IPS-15b (cell line): ENCODE results near the gene ATG101.
"Not testable (repeated sequence)": the region's sequence is repeated elsewhere in the genome, so short reads cannot be mapped to it uniquely, and the experiment has no call there.

ENCODE experiments used
- H3K27me3 ChIP-seq: one replicate; pipeline ENCODE4 v1.6.1; 2013; ENCODE audit warnings: low read length; ENCODE audit not compliant: control insufficient read depth, insufficient read depth
- H3K36me3 ChIP-seq: one replicate; pipeline ENCODE4 v1.6.1; 2013; ENCODE audit warnings: low read length; ENCODE audit not compliant: control insufficient read depth, insufficient read depth
- H3K4me1 ChIP-seq: one replicate; pipeline ENCODE4 v1.6.1; 2013; ENCODE audit warnings: mild to moderate bottlenecking, low read length; ENCODE audit not compliant: control insufficient read depth, insufficient read depth
- H3K4me3 ChIP-seq: one replicate; pipeline ENCODE4 v1.5.1; 2013; ENCODE audit warnings: low read depth, low read length
- H3K9ac ChIP-seq: one replicate; pipeline ENCODE4 v1.6.1; 2013; ENCODE audit warnings: low read depth, mild to moderate bottlenecking, low read length
- H3K9me3 ChIP-seq: one replicate; pipeline ENCODE4 v1.6.1; 2013; ENCODE audit warnings: mild to moderate bottlenecking, low read length; ENCODE audit not compliant: control insufficient read depth, insufficient read depth

ATG101 gene

GRCh38 chr12:52086366-52086765, 16.6 kb downstream of the ATG101 start:
- Histone ChIP-seq H3K27me3 (no peaks in the 10 kb centered on the region), H3K4me1 (peaks cover 3% of the 10 kb centered on the region), H3K9me3 (no peaks in the 10 kb centered on the region), H3K36me3 (no peaks in the 10 kb centered on the region), H3K4me3 (no peak overlapping the region), H3K9ac (no peak overlapping the region)

DNA sequence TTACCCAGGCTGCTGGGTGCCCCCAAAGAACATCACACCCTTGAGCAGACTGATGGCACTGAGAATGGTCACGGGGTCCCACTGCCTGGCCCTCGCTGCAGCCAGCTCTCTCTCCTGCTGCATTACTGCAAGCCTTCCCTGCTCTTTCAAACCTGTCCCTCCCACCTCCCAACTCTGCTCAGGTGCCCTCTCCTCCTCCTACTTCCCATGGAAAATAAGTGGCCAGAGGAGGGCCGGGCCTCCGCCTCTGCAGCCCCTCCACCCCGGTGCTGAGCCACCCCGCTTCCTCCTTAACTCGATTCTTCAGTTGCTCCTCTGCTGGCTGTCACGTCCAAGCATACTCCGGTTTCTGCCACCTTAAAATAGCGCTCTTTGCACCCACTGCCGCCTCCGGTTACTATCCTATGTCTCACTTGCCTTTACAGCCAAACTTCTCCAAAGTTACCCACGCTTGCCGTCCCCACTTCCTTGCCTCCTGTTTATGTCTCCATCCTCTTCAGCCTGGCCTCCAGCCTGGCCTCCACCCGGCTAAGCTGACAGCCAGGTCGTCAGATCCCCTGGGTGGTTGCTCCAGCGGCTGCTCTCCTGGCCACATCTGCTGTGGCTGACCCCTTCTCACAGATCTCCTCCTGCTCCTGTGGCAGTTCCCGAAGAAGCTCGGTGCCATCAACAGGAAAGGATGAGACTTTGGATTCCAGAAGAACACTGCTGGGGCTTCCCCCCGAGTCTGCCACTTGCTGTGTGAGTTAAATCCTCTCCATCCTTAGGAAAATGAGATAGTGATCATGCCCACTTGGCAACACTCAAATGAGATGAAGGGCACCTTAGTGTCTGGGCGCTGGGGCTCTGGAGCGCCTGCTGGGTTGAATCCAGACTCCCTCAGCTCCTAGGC, 17.4 kb downstream of the ATG101 start:
- Histone ChIP-seq H3K4me3 (no peak overlapping the region), H3K36me3 (no peaks in the 10 kb centered on the region), H3K9me3 (no peaks in the 10 kb centered on the region), H3K9ac (no peak overlapping the region), H3K27me3 (no peaks in the 10 kb centered on the region), H3K4me1 (no peaks in the 10 kb centered on the region)

DNA sequence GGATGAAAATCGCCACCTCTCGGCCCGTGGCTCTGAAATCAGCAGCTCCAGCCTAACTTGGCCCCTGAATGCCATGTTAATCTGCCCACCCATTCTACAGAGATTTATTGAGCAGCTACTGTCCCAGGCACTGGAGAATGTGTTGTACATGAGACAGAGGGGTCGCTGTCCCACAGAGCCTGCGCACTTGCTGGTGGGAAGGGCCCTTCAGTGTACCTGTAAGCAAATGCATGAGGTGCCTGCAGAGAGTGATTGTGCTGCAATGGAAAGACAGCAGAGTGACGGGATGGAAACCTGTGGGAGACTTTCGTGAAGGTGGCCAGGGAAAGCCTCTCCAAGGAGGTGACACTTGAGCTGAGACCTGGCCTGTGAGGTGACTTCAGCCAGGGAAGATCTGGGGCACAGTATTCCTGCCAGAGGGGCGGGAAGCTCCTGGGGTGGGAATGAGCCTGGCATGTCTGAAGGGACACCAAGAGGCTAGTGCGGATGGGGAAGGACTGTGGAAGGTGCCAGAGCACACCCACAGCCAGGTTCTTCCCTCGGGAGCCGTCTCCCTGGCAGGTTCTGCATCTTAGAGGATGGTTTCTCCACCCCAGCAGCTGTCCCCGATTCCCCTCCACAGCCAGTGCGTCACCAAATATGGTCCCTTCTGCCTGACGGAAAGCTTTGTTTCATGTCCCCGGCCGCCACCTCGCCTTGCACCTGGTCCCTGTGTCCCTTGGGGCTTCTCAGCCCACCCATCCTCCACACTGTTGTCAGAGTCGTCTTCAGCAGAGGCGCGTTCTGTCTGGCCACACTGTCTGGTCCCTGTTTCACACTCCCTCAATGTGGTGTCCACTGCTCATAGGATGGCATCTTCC, 18.4 kb downstream of the ATG101 start:
- no peak overlapping the region for H3K4me3 ChIP-seq
- H3K36me3 ChIP-seq, result no peaks in the 10 kb centered on the region
- H3K9ac ChIP-seq, result no peak overlapping the region
- H3K27me3 ChIP-seq, result no peaks in the 10 kb centered on the region
- H3K4me1 ChIP-seq, result no peaks in the 10 kb centered on the region
- no peaks in the 10 kb centered on the region for H3K9me3 ChIP-seq

GRCh38 chr12:52089491-52089890, 19.7 kb downstream of the ATG101 start:
- no peaks in the 10 kb centered on the region for H3K9me3 ChIP-seq
- H3K36me3 ChIP-seq, result no peaks in the 10 kb centered on the region
- no peak overlapping the region for H3K4me3 ChIP-seq
- no peaks in the 10 kb centered on the region for H3K27me3 ChIP-seq
- H3K4me1 ChIP-seq, result no peaks in the 10 kb centered on the region
- H3K9ac ChIP-seq, result no peak overlapping the region

- no peaks in the 10 kb centered on the region for H3K4me1 ChIP-seq
- no peaks in the 10 kb centered on the region for H3K9me3 ChIP-seq
- no peaks in the 10 kb centered on the region for H3K36me3 ChIP-seq
- H3K9ac ChIP-seq, result no peak overlapping the region
- H3K27me3 ChIP-seq, result no peaks in the 10 kb centered on the region
- H3K4me3 ChIP-seq, result no peak overlapping the region
These were observed 20.5 kb downstream of the ATG101 start for GRCh38 chr12:52090291-52090690.

GRCh38 chr12:52091061-52091460, 21.3 kb downstream of the ATG101 start:
- H3K4me3 ChIP-seq, result no peak overlapping the region
- no peak overlapping the region for H3K9ac ChIP-seq
- no peaks in the 10 kb centered on the region for H3K27me3 ChIP-seq
- no peaks in the 10 kb centered on the region for H3K4me1 ChIP-seq
- no peaks in the 10 kb centered on the region for H3K9me3 ChIP-seq
- H3K36me3 ChIP-seq, result no peaks in the 10 kb centered on the region

DNA sequence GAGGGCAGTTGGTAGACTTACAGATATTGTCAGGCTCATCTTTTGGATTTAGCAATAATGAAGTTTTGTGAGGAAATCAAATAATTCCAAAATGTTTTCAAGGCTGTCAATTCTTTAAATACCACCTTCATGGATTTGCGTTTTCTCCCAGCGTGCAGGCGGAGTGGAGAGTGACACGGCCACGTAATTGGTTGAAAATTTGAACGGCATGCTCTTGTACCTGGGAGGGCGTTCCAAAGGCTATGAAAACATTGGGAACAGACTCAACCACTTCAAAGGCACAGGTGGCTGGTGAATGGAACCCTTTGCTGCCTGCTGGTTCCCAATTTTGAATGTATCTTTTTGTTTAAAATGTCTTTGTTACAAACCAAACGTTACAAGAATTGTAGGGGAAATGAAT, 22.1 kb downstream of the ATG101 start:
- Histone ChIP-seq H3K36me3 (no peaks in the 10 kb centered on the region), H3K27me3 (no peaks in the 10 kb centered on the region), H3K4me3 (no peak overlapping the region), H3K9me3 (no peaks in the 10 kb centered on the region), H3K4me1 (no peaks in the 10 kb centered on the region), H3K9ac (no peak overlapping the region)

DNA sequence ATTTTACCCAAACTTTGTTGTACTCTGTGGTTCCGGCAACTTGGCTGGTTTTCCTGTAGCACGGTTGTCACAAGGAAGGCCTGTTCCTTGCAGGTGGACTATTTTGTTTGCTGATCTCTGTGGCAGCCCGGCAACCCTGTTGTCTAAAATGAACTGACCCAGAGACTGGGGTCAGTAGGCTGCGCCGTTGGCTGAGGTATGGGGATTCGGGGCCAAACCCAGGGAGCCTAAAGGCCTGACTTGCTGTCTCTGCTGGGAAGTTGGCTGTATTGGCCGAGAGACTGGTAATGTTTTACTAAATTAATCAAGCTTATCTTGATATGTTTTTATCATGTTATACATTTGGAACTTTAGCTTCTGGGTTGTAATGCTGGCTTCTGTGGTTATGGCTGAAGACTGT, 23.6 kb downstream of the ATG101 start:
- H3K27me3 ChIP-seq, result no peaks in the 10 kb centered on the region
- H3K9ac ChIP-seq, result no peak overlapping the region
- H3K36me3 ChIP-seq, result no peaks in the 10 kb centered on the region
- H3K9me3 ChIP-seq, result no peaks in the 10 kb centered on the region
- H3K4me1 ChIP-seq, result no peaks in the 10 kb centered on the region
- no peak overlapping the region for H3K4me3 ChIP-seq

- H3K9ac ChIP-seq, result no peak overlapping the region
- no peaks in the 10 kb centered on the region for H3K4me1 ChIP-seq
- H3K4me3 ChIP-seq, result no peak overlapping the region
- H3K27me3 ChIP-seq, result no peaks in the 10 kb centered on the region
- H3K36me3 ChIP-seq, result no peaks in the 10 kb centered on the region
- H3K9me3 ChIP-seq, result no peaks in the 10 kb centered on the region
These were observed 26.7 kb downstream of the ATG101 start for GRCh38 chr12:52096332-52097044.

DNA sequence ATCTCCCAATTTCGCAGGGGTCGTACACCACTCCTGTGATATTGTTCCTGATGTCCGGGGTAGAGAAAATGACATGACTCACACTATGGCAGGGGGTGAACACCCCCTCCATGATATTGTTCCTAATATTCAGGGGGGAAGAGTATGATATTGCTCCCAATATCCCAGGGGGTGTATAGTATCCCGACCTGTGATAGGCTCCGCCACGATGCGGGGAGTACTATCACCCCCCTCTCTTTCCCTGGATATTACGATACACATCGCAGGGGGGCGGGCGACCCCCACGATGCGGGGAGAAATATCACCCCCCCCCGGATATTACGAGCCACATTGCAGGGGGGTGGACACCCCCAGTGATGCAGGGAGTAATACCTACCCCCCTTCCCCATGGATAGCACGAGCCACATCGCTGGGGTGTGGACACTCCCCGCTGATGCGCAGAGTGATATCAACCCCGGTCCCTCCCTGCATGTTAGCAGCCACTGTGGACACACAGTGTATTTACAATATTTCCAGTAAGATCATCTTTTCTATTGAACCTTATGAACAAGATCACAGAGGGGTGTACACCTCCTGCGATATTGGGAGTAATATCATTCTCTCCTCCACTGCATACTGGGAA, 27.4 kb downstream of the ATG101 start:
- Histone ChIP-seq H3K4me3 (no peak overlapping the region), H3K27me3 (no peaks in the 10 kb centered on the region), H3K9me3 (no peaks in the 10 kb centered on the region), H3K9ac (no peak overlapping the region), H3K36me3 (no peaks in the 10 kb centered on the region), H3K4me1 (no peaks in the 10 kb centered on the region)

- H3K27me3 ChIP-seq, H3K4me3 ChIP-seq, H3K9ac ChIP-seq: not testable (repeated sequence)
These were observed 34.8 kb downstream of the ATG101 start for GRCh38 chr12:52104431-52105089.

More at GRCh38 chr12:52104431-52105089, 34.8 kb downstream of the ATG101 start:
- H3K9me3 ChIP-seq, H3K36me3 ChIP-seq, H3K4me1 ChIP-seq: not testable (repeated sequence)
